ENCODE measurements around the gene SLC35A2.

DNA sequence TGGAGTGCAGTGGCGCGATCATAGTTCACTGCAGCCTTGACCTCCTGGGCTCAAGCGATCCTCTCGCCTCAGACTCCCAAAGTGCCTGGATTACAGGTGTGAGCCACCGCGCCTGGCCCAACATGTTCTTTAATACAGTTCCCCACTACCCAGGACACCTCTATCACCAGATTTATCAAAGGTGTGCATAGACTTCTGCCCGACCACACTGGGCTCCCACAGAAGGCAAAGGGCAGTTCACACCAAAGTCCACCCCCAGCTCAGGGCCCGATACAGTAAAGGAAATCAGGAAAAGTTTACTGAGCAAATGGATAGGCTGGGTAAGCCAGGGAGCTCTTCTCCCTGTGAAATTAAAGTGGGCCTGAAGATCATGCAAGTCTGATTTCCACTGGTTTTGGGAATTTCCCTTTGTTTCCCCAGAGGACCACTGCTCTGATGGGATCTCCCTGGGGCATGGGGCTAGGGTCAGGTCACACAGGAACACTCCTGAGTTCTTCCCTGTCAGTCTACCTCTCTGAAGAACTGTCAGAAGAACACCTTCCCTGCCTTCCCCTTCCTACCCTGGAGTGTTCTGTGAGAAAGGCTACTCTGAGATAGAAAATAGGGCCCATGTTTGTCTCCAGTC is 25.1 kb upstream of the SLC35A2 start:
- TF ChIP-seq, protein P1, sequence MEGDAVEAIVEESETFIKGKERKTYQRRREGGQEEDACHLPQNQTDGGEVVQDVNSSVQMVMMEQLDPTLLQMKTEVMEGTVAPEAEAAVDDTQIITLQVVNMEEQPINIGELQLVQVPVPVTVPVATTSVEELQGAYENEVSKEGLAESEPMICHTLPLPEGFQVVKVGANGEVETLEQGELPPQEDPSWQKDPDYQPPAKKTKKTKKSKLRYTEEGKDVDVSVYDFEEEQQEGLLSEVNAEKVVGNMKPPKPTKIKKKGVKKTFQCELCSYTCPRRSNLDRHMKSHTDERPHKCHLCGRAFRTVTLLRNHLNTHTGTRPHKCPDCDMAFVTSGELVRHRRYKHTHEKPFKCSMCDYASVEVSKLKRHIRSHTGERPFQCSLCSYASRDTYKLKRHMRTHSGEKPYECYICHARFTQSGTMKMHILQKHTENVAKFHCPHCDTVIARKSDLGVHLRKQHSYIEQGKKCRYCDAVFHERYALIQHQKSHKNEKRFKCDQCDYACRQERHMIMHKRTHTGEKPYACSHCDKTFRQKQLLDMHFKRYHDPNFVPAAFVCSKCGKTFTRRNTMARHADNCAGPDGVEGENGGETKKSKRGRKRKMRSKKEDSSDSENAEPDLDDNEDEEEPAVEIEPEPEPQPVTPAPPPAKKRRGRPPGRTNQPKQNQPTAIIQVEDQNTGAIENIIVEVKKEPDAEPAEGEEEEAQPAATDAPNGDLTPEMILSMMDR (IDR thresholded peaks at IDR 0.05), result no peak
- TF ChIP-seq POLR2A (IDR thresholded peaks at IDR 0.05) (no peak), POLR2AphosphoS5 (IDR thresholded peaks at IDR 0.05; ENCODE audit: insufficient read depth in 1 of 2, low read depth in 1 of 2) (no peak)
